SU-DHL-6 (cell line): ENCODE results near the gene NADK2.

ENCODE experiments used
- EZH2phosphoT487 ChIP-seq: fragments of 200-600 bp; sonication (generic), shearing (Covaris generic); conservative IDR thresholded peaks from 2 replicates; pipeline ENCODE4 v1.6.1; 2018; ENCODE audit warnings: mild to moderate bottlenecking, antibody characterized with exemption, low read length, moderate library complexity, mixed read lengths
- TF ChIP-seq, protein P1 (sequence below): fragments of 200-600 bp; sonication (generic); IDR thresholded peaks from one replicate; pipeline ENCODE4 v1.5.1; 2017; ENCODE audit warnings: antibody characterized with exemption, mild to moderate bottlenecking, low read length, moderate library complexity; ENCODE audit not compliant: insufficient read depth, poor library complexity, severe bottlenecking

DNA sequence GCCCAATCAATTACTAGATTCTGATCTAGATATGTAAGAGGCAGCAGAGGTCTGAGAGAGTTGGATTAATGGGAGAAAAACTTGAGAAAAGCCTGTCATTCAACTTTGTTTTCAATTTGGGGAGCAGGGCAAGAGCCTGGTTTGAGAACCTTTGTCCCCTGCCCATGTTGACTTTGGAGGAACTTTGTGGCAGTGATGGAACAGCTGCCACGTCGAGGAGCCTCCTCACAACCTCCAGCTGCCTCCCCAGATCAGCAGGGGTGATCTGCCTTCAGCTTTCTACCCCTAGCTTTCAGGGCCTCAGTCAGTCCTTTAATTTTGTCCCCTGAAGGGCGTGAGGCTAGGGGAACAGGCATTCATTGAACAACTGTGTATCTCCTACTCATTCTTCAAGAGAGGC is 81.1 kb downstream of the NADK2 start:
- TF ChIP-seq, protein P1, sequence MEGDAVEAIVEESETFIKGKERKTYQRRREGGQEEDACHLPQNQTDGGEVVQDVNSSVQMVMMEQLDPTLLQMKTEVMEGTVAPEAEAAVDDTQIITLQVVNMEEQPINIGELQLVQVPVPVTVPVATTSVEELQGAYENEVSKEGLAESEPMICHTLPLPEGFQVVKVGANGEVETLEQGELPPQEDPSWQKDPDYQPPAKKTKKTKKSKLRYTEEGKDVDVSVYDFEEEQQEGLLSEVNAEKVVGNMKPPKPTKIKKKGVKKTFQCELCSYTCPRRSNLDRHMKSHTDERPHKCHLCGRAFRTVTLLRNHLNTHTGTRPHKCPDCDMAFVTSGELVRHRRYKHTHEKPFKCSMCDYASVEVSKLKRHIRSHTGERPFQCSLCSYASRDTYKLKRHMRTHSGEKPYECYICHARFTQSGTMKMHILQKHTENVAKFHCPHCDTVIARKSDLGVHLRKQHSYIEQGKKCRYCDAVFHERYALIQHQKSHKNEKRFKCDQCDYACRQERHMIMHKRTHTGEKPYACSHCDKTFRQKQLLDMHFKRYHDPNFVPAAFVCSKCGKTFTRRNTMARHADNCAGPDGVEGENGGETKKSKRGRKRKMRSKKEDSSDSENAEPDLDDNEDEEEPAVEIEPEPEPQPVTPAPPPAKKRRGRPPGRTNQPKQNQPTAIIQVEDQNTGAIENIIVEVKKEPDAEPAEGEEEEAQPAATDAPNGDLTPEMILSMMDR, result no peak
- TF ChIP-seq EZH2phosphoT487, result no peak
